PC-3 (cell line): ENCODE results near the gene SDC4.

Experiments
- CTCF ChIP-seq: fragments of 300-600 bp; sonication (generic); conservative IDR thresholded peaks from 2 replicates; pipeline ENCODE4 v1.5.1; 2017; ENCODE audit warnings: antibody characterized with exemption, low read depth, mild to moderate bottlenecking, low read length
- EZH2phosphoT487 ChIP-seq: fragments of 300-600 bp; sonication (generic); IDR thresholded peaks from 2 replicates; pipeline ENCODE4 v1.6.1; 2018; ENCODE audit warnings: mild to moderate bottlenecking, antibody characterized with exemption, low read length, borderline replicate concordance

- TF ChIP-seq EZH2phosphoT487 (no peak), CTCF (no peak)
These were observed 39.1 kb downstream of the SDC4 start for GRCh38 chr20:45309075-45309474.
